H4 (cell line): ENCODE results near the gene IGSF22. TPM values are rescaled to one million over a fixed set of nuclear protein-coding genes. Genes with fewer than 3 reads are reported as not detected.
A peak's percentile ranks its signal among the peaks of the same experiment; 100 is the strongest.

Source experiments
- DNase-seq: peaks from one replicate; pipeline ENCODE4 v3.0.0-alpha.2; 2015; ENCODE audit warnings: low spot score
- total RNA-seq: library from RNA; depleted of rRNA; stranded (reverse); fragments of >200 nt; shearing (Covaris generic); gene quantifications from 2 replicates; pipeline ENCODE4 v1.2.3, GENCODE V29; 2014

The IGSF22 gene
- total RNA-seq, 1 experiment from 2014 or later = not detected

DNA sequence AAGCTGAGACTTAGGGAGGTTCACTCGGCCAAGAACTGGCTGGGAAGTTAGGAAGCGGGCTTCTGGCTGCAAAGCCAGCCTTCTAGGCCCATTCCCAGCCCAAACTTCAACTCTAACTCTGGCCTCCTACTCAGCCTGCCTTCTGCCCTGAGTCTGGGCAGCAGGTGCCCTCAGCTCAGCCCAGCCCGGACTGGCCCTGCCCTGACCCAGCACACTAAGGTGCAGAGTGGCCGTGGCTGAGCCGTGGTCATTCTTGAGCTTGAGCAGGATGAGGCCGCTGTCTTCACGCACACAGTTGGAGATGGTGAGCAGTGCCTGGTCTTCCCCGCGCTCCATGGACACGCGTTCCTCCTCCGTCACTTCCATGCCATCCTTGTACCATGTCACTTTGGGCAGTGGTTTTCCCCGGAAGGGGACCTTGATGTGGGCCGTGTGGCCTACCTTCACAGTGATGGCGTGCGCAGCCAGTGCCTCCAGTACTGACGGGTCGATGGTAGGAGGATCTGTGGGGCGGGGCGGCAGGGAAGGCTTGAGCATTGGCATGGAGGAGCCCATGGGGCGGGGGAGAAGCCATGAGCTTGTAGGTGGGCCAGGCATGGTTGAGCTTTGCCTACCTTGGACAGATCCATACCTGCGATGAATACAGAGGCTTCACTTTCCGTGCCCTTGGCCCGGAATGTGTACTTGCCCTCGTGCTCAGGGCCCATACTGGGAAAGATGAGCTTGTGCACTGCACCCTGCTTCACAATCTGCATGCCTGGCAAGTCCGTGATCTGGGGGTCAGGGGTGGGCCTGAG is 12.1 kb downstream of the IGSF22 start:
- DNase-seq = no peak

DNA sequence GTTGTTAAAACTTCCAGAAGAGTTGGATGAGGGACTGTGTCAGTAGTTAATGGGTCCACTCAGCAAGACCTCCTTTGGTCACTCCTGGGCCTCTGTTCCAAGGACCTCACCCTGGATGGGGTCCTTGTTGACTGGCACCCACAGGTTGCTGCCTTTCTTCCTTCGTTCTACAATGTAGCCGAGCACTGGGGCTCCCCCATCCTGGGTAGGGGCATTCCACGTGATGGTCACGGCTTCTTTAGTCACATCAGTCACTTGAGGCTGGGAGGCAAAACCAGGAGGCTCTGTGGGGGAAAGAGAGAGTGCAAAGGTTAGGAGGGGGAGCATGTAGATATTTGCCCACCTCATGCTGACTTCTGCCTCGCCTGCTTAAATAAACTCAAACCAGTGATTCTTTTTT is 15.4 kb downstream of the IGSF22 start:
- no peak for DNase-seq

DNA sequence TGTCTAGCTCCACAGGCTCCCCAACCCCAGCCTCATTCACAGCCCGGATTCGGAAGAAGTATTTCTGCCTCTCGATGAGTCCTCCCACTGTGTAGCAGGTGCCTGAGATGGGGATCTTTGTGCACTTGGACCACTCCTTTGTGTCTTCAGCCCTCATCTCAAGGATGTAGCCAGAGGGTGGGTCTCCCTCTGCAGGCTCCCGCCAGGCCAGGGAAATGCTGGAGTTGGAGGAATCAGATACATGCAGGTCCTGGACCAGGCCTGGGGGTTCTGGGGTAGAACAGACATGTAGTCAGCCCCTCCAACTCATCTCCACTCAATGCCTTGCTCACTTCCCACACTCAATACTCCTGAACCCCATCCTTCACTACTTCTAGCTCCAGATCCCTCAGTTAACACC is 16.6 kb downstream of the IGSF22 start:
- DNase-seq = no peak

DNA sequence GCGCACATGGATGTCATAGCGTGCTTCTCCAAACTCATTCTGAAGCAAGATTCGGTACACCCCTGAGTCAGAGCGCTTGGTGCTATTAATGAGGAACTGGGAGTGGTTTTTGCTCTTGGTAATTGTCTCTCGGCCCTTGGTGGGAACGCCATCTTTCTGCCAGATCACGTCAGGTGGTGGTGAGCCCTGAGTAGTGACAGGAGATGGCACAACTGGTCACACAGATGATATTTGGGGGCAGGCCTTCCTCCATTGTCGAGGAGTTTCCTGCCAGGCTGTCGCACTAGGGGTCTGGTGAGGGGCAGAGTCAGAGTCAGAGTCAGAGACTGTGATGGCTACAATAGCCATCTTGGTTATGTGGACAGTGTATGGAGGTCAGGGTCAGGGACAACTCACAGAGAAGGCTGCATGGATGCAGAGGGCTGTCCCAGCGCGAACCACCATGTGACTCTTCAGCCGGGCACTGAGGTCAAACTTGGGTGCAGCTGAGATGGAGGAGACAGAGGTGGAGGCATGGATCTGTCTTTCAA is 18.1 kb downstream of the IGSF22 start:
- DNase-seq = no peak

DNA sequence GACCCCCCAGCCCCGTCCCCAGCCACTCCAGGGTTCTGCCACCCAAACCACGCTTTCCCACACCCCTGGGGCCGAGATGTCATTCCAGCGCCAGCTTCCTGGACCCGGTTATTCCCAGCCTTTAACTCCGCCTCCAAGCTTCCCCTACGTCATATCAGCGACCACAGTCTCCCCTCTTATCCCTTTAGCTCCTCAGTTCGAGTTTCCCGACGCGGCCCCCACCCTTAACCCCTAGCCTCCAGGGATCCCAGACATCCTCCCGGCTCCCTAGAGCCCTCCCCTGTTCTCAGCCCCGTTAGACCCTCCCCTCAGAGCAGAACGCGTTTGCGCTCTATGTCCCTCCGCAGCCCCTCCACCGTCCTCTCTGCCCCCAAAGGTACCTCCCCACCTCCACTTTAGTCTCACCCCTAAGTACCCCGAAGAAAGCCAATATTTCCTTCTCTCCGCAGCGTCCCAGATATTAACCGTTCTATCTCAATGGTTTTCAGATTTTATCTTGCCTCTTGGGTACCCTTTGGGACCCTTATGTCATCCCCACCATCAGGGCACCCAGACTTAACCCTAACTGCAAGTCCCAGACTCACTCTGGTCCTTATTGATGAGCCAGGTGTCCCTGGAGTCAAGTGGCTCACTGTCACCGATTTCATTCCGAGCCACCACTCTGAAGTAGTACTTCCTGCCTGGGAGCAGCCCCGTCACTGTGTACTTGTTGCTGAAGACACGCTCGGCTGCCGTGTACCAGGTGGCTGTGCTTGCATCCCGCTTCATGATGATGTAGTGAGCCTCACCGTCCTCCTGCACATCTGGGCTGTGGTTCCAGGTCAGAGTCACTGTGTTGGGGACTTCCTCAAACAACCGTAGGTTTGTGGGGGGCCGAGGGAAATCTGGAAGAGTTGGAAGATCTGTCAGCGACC is 19.4 kb downstream of the IGSF22 start:
- DNase-seq = no peak

DNA sequence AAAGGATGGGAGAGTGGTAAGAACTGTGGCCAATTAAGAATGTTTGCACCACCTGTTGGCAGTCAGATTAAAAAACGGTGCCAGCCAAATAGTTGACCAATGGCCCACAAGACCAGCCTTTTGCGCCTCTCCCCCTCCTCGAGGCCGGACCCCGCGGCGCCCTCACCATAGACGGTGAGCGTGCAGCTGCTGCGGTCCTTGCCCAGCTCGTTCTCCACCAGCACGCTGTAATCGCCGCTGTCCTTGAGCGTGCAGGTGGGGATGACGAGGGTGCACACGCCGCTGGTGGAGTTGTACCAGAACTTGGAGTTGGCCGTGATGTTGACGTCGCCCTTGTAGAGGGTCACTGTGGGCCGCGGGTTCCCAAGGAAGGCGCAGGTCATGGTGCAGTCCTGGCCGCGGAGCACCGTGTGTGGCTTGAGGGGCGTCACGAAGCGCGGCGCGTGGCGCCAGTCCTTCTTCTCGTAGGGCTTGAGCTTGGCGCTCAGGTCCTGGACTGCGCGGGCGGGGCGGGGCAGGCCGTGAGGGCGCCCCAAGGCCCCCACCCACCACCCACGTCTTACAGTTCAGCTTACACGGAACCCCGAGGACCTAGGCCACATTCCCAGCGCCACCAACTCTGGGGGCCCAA is 20.2 kb downstream of the IGSF22 start:
- DNase-seq = no peak

DNA sequence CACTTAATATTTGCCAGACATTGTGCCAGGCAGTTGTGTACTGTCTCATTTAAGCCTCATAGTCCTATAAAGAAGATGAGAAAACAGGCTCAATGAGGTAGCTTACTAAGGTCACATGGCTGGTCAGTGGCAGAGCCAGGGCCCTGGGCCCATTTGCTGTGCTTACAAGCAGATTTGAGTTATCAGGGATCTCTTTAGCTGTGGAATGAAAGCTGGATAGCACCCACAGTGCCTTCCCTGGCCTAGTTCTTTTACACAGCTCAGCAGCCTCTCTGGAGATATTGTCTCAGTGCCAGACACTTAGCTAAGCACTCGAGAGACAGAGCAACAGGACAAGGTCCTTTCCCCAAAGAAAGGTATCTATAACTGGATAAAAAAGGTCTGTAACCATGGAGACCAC is 21.3 kb downstream of the IGSF22 start:
- no peak for DNase-seq

DNA sequence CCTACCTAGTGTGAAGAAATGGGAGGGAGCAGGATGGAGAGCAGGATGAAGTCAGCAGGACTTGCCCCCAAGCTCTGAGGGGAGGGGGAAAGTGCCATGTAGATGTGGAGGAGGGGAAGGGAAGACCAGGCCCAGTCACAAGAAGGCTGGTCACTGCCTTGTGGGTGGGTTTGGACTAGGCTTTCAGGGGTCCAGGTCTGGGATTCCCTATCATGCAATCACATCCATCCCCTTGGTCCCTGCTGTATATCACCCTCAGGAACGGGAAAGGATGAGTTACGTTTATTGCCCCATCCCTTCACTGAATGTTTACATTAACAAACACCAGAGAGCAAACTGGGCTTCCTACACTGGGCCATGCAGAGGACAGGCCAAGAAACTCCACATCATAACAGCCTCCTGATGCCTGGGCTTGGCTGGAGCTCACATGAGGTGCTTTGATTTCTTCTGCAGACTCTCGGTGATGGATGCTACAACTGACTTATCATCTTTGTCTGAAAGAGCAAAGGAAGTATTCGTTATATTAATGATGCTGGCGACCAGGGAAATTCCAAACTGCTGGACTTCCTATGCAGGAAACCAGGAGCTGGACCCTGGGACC is 21.8 kb downstream of the IGSF22 start:
- no peak for DNase-seq

DNA sequence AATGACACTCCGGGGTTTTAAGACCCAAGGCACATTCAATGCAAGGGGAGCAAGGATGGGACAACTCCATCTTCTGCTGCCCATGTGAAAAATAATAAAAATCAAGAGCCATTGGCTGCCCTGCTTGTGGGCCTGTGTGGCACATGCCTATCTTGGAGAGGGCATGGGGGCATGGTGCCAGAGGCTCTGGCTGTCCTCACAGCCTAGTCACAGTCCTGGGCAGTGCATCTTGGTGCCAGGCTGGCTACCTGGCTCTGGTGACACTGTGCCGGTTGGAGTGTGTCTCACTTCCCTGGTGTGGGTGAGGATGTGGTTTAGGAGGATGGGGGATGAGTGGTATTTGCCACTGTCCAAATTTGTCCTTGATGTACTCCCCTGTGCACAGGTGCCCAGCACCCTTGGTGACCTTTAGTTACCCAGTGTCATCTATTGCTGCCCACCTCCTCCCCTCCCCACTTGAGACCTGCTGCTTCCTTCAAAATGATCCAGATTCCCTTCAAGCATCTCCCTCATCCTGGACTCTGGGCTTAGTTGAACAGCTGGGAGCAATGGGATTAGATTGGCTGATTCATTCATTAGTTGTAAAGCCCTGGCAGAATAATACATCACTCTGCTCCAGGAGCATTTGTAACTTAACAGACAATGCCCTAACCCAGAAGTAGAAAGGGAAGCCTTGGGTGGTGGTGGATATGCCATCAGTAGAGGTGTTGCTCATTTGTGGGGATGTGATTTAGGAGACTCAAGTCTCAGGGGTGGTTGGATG is 22.8 kb downstream of the IGSF22 start:
- DNase-seq = no peak

DNA sequence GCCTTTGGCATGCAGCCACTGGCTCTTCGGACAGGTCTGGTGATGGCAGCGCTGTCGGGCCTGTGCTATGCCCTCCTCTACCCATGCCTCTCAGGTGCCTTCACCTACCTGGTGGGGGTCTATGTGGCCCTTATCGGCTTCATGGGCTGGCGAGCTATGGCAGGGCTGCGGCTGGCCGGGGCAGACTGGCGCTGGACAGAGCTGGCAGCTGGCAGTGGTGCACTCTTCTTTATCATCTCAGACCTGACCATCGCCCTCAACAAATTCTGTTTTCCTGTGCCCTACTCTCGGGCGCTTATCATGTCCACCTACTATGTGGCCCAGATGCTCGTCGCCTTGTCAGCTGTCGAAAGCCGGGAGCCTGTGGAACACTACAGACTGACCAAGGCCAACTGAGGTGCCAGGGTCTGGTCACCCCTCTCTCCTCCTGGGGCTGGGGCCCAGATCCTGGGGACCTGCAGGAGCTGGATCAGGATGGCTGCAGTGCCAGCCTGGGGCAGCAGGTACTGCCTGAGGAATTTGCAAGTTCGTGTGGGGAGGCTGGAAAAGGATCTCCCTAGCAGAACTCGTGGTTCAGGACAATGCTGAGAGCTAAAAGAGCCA is 24.3 kb downstream of the IGSF22 start:
- DNase-seq = no peak

DNA sequence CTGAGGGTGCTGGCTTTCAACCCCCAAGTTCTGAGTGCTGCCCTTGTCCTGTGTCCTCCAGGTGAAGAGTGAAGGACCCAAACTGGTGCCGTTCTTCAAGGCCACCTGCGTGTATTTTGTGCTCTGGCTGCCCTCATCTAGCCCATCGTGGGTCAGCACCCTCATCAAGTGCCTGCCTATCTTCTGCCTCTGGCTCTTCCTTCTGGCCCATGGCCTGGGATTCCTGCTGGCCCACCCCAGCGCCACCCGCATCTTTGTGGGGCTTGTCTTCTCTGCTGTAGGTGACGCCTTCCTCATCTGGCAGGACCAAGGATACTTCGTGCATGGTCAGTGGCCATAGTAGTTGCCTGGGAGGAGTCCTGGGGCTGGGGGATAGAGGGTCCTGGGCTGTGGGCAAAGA is 25.1 kb downstream of the IGSF22 start:
- no peak for DNase-seq

DNA sequence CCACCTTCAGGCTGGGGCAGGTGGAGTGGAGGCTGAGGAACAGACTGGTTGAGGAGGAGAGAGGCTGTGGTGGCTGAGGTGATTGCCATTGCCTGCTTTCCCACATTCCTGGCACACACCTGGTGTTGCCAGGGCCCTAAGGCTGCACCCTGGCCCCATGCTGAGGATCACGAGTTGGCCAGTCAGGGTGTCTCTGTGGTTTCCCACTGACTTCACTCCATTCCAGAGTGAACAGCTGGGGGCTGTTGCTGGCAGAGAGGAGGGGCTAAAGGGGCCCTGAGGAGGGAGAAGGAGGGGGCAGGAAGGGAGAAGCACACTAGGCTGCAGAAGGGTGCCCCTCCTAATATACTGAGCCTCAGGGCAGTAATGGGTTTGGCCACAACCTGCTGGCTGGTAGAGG is 25.6 kb downstream of the IGSF22 start:
- DNase-seq = peak; percentile 70

DNA sequence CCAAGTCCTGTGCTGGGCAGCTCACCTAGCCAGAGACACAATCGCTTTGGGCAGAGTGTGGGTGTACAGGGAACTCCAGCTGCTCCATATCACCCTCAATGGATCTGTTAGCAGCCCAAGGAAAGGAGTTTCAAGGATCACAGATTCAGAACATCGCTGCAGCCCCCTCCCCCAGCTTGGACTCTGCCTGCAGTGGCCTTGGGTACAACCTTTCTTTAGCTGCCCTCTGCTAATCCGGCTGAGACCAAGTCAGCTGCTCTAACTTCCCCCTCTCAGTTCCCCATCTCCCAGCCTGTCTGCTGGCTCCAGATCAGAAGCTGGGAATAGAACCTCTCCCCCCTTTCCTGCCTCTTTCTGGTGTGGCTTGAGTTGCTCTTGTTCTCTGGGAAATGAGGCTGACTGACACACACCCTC is 26.1 kb downstream of the IGSF22 start:
- DNase-seq = no peak

DNA sequence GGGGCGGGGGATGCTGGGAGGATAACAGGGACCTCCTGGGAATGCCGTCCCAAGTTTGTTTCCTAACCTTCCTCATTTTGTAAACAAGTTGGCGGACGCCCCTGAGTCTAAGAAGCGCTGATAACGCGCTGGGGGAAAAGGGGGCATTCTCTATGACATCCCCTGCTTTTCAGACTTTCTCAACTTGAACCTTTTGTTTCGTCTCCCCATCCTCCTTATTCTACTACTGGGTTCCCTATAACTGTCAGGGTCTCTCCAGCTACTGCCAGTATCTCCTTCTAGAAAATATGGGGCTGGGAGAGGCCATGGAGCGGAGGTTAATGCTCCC is 26.8 kb downstream of the IGSF22 start:
- no peak for DNase-seq

DNA sequence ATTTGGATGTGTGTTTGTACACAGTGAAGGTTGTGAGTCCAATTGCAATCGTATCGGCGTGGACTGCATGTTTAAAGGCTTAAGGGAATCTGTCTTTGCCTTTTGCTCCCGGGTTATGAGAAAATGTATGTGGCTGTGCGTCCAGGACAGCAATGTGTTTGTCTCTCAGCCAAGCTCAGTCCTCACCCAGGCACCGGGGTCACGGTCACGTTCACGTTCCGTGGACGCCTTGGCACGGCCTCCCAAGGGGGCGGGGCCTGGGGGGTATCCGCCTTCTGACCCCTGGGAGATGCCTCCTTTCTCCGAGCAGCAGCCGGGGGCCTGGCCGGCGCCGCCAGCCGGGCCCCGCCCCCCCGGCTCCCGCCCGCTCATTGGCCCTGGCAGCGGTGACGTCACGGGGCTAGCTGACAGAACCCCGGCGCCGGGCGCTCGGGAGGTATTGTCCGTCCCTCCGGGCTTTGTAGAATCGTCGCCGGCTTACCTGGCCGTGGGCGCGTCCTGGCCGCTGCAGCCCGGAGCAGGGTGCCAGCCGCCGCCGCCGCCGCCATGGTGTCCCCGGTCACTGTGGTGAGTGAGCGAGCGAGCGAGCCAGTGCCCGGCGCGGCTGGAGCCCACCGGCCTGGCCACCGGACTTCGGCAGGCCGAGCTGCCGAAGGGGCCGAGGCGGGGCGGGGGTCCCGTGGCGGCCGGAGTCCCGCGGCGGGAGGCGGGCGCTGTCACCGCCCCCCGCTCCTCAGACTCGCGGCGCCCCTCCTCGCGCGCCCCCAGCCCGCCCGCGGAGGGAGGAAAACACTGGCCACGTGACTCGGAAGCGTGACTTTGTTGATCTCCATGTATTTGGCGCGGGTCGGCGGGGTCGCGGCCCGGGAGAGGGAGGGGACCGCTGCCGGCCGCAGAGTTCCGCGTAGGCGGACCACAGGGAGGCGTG is 27.4 kb downstream of the IGSF22 start, which contains the start of gene TMEM86A:
Gene TMEM86A (plus strand): TSS at position 439 of the 928 bp plus-strand sequence. CDS start 108 bp downstream, at position 547.
- DNase-seq = peak; percentile 70

DNA sequence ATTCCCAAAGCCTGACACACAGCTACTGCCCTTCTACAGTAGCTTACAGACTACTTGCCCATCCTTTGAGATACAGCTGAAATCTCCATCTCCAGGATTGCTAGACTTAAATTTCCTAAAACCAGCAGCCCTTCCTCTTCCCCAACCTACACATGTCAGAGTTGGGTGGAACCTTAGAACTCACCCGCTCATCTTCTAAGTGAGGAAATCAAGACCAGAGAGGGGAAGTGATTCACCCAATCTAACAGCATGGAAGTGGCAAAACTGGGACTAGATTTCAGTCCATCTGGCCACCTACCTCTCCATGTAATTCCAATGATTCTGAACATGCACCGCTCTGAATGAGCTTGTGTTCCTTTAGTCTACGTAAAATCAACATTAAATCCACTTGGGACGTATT is 28.4 kb downstream of the IGSF22 start:
- no peak for DNase-seq

DNA sequence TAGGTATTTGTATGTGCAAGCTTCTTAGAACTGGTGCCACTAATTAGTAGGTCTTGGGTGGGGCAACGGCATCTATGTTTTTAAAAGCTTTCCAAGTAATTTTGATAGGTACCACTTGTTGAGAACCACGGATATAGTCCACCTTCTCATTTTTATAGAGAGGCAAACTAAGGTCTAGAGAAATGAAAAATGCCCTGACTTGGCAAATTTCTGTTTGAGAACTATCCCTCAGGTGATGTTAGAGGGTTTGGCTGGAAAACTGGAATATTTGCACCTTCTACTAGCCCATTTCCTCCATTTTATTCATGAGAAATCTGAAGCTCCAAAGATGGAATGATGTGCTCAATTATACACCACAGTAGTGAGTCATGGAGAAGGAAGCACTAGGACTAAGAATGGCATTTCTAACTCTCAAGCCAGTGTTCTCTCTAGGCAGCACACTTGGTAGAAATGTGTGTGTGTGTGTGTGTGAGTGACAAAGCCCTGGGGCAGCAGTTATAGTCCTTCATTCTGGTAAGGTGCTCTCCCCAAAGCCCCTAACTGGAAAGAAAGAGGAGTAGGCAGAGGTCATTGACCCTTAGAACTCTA is 29.3 kb downstream of the IGSF22 start:
- DNase-seq = no peak

DNA sequence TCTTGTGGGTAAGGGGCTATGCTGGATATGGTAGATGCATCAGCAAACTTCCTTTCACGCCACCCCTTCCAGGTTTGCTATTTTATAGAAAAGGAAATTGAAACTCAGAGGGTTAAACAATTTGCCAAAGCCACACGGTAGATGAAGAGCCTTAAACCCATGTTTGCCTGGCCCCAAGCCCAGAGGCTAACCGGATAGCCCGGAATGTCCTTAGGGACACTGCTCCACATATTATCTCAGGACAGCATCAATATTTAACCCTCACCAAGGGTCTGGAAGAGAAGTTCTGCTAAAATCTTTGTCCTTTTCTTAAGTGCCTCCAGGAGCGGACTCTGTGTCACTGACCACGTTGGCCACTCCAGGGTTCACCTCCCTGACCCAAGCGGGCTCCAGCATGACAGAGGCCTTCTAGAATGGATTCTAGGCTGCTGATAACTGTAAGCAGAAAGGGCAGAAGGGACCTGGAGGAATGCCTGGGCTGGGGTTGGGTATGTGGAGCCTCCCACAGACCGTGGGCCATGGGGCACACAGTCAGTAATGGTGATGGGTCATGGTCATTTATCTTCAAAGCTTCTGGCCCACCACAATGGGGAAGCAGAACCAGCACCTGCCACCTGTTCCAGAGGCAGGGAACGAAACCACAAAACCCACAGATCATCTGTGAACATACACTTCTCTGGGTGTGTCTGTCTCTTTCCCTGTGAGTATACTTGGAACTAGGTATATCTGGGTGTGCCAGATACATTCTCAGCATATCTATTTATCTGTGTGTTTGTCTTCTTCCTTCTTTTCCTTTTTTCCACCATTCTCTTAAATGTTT is 32.8 kb downstream of the IGSF22 start:
- no peak for DNase-seq
